GM10248 (cell line): Measurements from ENCODE around the gene TANGO2.

Experiments used
- CTCF ChIA-PET: fragments of 300-600 bp; sonication (Branson Sonifier 250); formaldehyde crosslinking; extraction: SDS; loops from one replicate; lab custom pipeline; 2021; ENCODE audit warnings: antibody characterized with exemption; lab: Yijun Ruan, JAX
- POLR2A ChIA-PET: fragments of 350-650 bp; sonication (Branson Sonifier 250); formaldehyde crosslinking; extraction: SDS; loops from one replicate; lab custom pipeline; 2020; ENCODE audit warnings: antibody characterized with exemption; lab: Yijun Ruan, JAX
- DNase-seq: peaks from one replicate; pipeline ENCODE4 v3.0.0; 2012; ENCODE audit errors: extremely low spot score
- TF ChIP-seq, protein P1 (sequence below): IDR thresholded peaks from 2 replicates; pipeline ENCODE4 v1.5.1; 2012; ENCODE audit warnings: mild to moderate bottlenecking, low read depth; ENCODE audit errors: extremely low read depth, missing control alignments, control extremely low read depth

The TANGO2 gene

DNA sequence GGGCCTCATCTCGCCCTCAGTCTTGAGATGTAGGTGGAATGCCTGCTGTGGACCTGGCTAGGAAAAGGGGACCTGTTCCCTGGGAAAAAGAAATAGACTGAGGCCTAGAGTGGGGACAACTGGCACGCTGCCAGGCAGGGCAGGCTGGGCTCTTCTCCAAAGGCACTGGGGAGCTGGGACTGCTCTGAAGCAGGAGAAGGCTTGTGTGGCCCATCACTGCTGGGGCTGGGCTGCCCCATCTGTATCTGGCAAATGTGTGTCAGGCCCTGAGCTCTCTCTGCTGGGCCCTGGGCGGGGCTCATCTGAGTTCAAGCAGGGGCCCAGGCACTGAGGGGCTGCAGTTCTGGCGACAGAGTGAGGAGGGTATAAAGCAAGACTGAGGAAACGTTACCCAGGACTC is 37.2 kb upstream of the TANGO2 start:
- ChIA-PET POLR2A (interaction anchor here (0.5 kb wide), 1 partner anchor 38 kb away, joined by 3 read pairs; the partner anchor contains the start of gene TANGO2), CTCF (interaction anchor here (0.9 to 2.2 kb wide), 5 partner anchors 9 to 30 kb away, joined by 3 to 10 read pairs (median 4); no protein-coding TSS in a partner anchor)
- no peak for DNase-seq
- TF ChIP-seq, protein P1, sequence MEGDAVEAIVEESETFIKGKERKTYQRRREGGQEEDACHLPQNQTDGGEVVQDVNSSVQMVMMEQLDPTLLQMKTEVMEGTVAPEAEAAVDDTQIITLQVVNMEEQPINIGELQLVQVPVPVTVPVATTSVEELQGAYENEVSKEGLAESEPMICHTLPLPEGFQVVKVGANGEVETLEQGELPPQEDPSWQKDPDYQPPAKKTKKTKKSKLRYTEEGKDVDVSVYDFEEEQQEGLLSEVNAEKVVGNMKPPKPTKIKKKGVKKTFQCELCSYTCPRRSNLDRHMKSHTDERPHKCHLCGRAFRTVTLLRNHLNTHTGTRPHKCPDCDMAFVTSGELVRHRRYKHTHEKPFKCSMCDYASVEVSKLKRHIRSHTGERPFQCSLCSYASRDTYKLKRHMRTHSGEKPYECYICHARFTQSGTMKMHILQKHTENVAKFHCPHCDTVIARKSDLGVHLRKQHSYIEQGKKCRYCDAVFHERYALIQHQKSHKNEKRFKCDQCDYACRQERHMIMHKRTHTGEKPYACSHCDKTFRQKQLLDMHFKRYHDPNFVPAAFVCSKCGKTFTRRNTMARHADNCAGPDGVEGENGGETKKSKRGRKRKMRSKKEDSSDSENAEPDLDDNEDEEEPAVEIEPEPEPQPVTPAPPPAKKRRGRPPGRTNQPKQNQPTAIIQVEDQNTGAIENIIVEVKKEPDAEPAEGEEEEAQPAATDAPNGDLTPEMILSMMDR = no peak

- DNase-seq = no peak
- ChIA-PET CTCF (interaction anchor here (0.9 to 2.2 kb wide), 6 partner anchors 10 to 42 kb away, joined by 3 to 10 read pairs (median 4); no protein-coding TSS in a partner anchor), POLR2A (interaction anchor here (0.5 kb wide), 1 partner anchor 37 kb away, joined by 3 read pairs; the partner anchor contains the start of gene TANGO2)
- TF ChIP-seq, protein P1 = no peak
Measured at GRCh38 chr22:19984201-19984753, 36.6 kb upstream of the TANGO2 start.

GRCh38 chr22:19984851-19985811 is 35.8 kb upstream of the TANGO2 start:
- TF ChIP-seq, protein P1 = no peak
- CTCF ChIA-PET = interaction anchor here (1.1 to 2.2 kb wide), 5 partner anchors 11 to 41 kb away, joined by 3 to 10 read pairs (median 4); no protein-coding TSS in a partner anchor
- no peak for DNase-seq
- POLR2A ChIA-PET = no interaction called here

DNA sequence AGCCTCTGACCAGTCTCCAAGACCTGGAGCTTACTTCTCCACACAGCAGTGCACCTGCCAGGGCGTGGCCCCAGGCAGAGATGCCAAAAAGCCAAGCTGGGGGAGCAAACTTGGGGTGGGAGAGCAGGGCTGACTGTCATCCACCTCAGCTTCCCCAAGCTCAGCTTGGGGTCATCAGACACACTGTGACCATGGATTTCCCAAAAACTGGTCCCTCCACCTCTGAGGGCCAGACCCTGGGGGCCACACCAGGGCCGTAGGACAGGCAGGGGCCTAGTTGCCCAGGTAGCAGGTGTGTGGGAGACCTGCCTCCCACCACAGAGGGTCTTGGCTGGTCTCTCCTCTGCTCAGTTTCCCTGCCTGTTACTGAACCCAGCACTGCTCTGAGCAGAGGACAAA is 34.9 kb upstream of the TANGO2 start:
- ChIA-PET POLR2A (no interaction called here), CTCF (interaction anchor here (1.6 kb wide), 1 partner anchor 16 kb away, joined by 5 read pairs; no protein-coding TSS in a partner anchor)
- no peak for DNase-seq
- TF ChIP-seq, protein P1 = no peak

DNA sequence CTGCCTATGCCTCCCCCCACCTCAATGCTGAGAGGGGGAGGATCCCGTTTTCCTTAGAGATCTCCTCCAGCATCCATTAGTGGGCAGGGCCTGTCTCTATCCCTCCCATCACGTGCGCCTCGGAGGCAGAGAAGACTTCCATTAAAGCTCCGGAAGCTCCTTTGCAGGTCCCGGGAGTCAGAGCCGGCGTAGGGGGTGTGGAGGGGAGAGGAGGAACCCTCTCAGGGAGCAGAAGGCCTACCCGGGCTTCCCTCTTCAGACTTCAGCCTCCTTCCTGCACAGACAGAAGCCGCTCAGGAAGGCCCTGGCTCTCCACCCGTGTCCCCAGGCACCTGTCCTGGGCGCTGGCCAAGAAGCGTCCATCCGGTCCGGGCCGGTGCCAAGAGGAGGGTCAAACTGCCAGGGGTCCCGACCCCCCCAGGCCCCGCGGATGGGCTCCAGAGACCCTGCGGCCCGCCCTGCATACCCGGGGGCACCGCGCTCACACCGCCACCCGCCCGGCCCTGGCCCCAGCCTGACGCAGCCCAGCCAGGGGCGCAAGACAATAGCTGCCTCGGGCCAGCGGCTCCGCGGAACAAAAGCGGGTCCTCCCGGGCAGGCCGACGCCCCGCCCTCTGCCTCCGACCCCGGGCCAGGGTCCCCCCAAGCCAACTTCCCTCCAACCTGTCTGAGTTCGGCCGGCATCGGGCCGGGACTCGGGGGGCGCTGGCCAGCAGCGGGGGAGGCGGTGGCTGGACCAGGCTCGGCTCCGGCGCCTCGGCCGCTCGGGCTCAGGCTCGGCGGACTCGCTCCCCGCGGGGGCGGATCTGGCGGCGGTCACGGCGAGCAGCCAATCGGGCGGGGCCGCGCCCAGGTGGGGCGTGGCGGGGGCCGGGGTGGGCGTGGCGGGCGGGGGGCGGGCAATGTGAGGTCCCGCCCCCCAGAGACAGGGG is 34.2 kb upstream of the TANGO2 start:
- ChIA-PET POLR2A (interaction anchor here (0.6 kb wide), 1 partner anchor 273 kb away, joined by 4 read pairs; no protein-coding TSS in a partner anchor), CTCF (interaction anchor here (1.6 kb wide), 1 partner anchor 16 kb away, joined by 5 read pairs; no protein-coding TSS in a partner anchor)
- TF ChIP-seq, protein P1 = no peak
- DNase-seq = peak; percentile 96
